ENCODE measurements around the gene MDFIC.

GRCh38 chr7:114988026-114988425 is 66.1 kb downstream of the MDFIC start:
- TF ChIP-seq EZH2 (IDR thresholded peaks at IDR 0.05): no peak
- no peak for TF ChIP-seq POLR2AphosphoS5 (IDR thresholded peaks at IDR 0.05; ENCODE audit: borderline replicate concordance, low read depth, low read length)
- TF ChIP-seq FOXP2 (optimal IDR thresholded peaks at IDR 0.05; ENCODE audit: control extremely low read depth, extremely low read length, insufficient read depth): no peak

All from SK-N-MC (cell line).